Adipose tissue (tissue), 3 donors: ENCODE results near the gene CACNA1H. TPM values are rescaled to one million over a fixed set of nuclear protein-coding genes. Genes with fewer than 3 reads are reported as not detected.

ENCODE experiments used
- H3K27ac ChIP-seq: one replicate; pipeline ENCODE4 v1.5.1; 2013; ENCODE audit warnings: low read depth, low read length
- WGBS, 3 donors: extraction: QIAGEN DNeasy Blood & Tissue Kit; methylation state at CpG; one replicate each; pipeline ENCODE4 v1.1.7; 2013; 5-methylcytosine and 5-hydroxymethylcytosine counted together
- polyA plus RNA-seq, 3 donors: library from polyadenylated mRNA; stranded (reverse); fragments of 200-250 nt; gene quantifications; one replicate each; pipeline ENCODE4 v1.2.3, GENCODE V29; 2013
- donor health status: healthy with polysubstance abuse.
- donor health status: Bipolar disorder and iron deficiency.
- donor health status: healthy.

The CACNA1H gene
- polyA plus RNA-seq, 3 donors: 2.9 to 11.9 (median 6.5) TPM

GRCh38 chr16:1164975-1165374, 12.1 kb downstream of the CACNA1H start:
- no peak overlapping the region for H3K27ac ChIP-seq

GRCh38 chr16:1165511-1165910, 12.6 kb downstream of the CACNA1H start:
- H3K27ac ChIP-seq: no peak overlapping the region
- WGBS, 3 donors: 78 to 84% (median 82%) methylated on average over 11 to 12 of the region's 12 CpGs

More at GRCh38 chr16:1164975-1165374, 12.1 kb downstream of the CACNA1H start:
- 86 to 91% (median 87%) methylated on average over 16 to 17 of the region's 17 CpGs for WGBS, 3 donors

- WGBS, 3 donors: 40 to 75% (median 64%) methylated on average over 52 of the region's 52 CpGs
- no peak overlapping the region for H3K27ac ChIP-seq
These were observed 14.6 kb downstream of the CACNA1H start for GRCh38 chr16:1167276-1168107.

- no peak overlapping the region for H3K27ac ChIP-seq
- 76 to 82% (median 78%) methylated on average over 17 to 18 of the region's 18 CpGs for WGBS, 3 donors
These were observed 15.9 kb downstream of the CACNA1H start for GRCh38 chr16:1168837-1169236.

GRCh38 chr16:1169285-1170075, 16.6 kb downstream of the CACNA1H start:
- WGBS, 3 donors: 44 to 72% (median 52%) methylated on average over 43 to 45 of the region's 45 CpGs
- no peak overlapping the region for H3K27ac ChIP-seq

- 52 to 70% (median 54%) methylated on average over 13 of the region's 13 CpGs for WGBS, 3 donors
- no peak overlapping the region for H3K27ac ChIP-seq
These were observed 17.1 kb downstream of the CACNA1H start for GRCh38 chr16:1170076-1170418.

GRCh38 chr16:1171001-1171400, 18.1 kb downstream of the CACNA1H start:
- 68 to 78% (median 70%) methylated on average over 12 of the region's 12 CpGs for WGBS, 3 donors
- H3K27ac ChIP-seq: no peak overlapping the region

- WGBS, 3 donors: 80 to 86% (median 80%) methylated on average over 36 of the region's 36 CpGs
- H3K27ac ChIP-seq: no peak overlapping the region
These were observed 19.0 kb downstream of the CACNA1H start for GRCh38 chr16:1171854-1172428.

GRCh38 chr16:1172651-1173050, 19.7 kb downstream of the CACNA1H start:
- H3K27ac ChIP-seq: no peak overlapping the region

GRCh38 chr16:1173788-1174451, 21.0 kb downstream of the CACNA1H start:
- WGBS, 3 donors: 55 to 79% (median 75%) methylated on average over 14 of the region's 14 CpGs
- no peak overlapping the region for H3K27ac ChIP-seq

More at GRCh38 chr16:1172651-1173050, 19.7 kb downstream of the CACNA1H start:
- WGBS, 3 donors: 79 to 83% (median 83%) methylated on average over 11 to 13 of the region's 13 CpGs

- H3K27ac ChIP-seq: no peak overlapping the region
- 44 to 66% (median 65%) methylated on average over 38 of the region's 38 CpGs for WGBS, 3 donors
These were observed 21.8 kb downstream of the CACNA1H start for GRCh38 chr16:1174477-1175357.

GRCh38 chr16:1175566-1176279, 22.8 kb downstream of the CACNA1H start:
- WGBS, 3 donors: 87% methylated on average over 27 to 29 of the region's 29 CpGs
- H3K27ac ChIP-seq: no peak overlapping the region

- H3K27ac ChIP-seq: no peak overlapping the region
- 80 to 81% (median 81%) methylated on average over 17 to 24 of the region's 24 CpGs for WGBS, 3 donors
These were observed 23.5 kb downstream of the CACNA1H start for GRCh38 chr16:1176280-1176897.

- no peak overlapping the region for H3K27ac ChIP-seq
These were observed 24.1 kb downstream of the CACNA1H start for GRCh38 chr16:1177053-1177452.

GRCh38 chr16:1177750-1178149, 24.8 kb downstream of the CACNA1H start:
- WGBS, 3 donors: 80 to 83% (median 80%) methylated on average over 10 to 12 of the region's 13 CpGs
- H3K27ac ChIP-seq: no peak overlapping the region

More at GRCh38 chr16:1177053-1177452, 24.1 kb downstream of the CACNA1H start:
- WGBS, 3 donors: 74 to 79% (median 78%) methylated on average over 16 to 19 of the region's 19 CpGs

GRCh38 chr16:1178295-1178910, 25.5 kb downstream of the CACNA1H start:
- H3K27ac ChIP-seq: no peak overlapping the region
- 68 to 82% (median 75%) methylated on average over 17 to 21 of the region's 21 CpGs for WGBS, 3 donors
